ENCODE results near the gene CRLF2.
"Not testable (repeated sequence)": the region's sequence is repeated elsewhere in the genome, so short reads cannot be mapped to it uniquely, and the experiment has no call there.

GRCh38 chrX:1174609-1175545 lies 37.6 kb downstream of the CRLF2 start:
- TF ChIP-seq, protein P1, sequence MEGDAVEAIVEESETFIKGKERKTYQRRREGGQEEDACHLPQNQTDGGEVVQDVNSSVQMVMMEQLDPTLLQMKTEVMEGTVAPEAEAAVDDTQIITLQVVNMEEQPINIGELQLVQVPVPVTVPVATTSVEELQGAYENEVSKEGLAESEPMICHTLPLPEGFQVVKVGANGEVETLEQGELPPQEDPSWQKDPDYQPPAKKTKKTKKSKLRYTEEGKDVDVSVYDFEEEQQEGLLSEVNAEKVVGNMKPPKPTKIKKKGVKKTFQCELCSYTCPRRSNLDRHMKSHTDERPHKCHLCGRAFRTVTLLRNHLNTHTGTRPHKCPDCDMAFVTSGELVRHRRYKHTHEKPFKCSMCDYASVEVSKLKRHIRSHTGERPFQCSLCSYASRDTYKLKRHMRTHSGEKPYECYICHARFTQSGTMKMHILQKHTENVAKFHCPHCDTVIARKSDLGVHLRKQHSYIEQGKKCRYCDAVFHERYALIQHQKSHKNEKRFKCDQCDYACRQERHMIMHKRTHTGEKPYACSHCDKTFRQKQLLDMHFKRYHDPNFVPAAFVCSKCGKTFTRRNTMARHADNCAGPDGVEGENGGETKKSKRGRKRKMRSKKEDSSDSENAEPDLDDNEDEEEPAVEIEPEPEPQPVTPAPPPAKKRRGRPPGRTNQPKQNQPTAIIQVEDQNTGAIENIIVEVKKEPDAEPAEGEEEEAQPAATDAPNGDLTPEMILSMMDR (IDR thresholded peaks at IDR 0.05; ENCODE audit: insufficient read depth, low read length, poor library complexity, severe bottlenecking): not testable (repeated sequence)
- not testable (repeated sequence) for TF ChIP-seq EZH2phosphoT487 (conservative IDR thresholded peaks at IDR 0.05; ENCODE audit: low read length)

Data from SU-DHL-6 (cell line).